Natural killer cell (primary cell): ENCODE measurements around the gene HRCT1. TPM values are rescaled to one million over a fixed set of nuclear protein-coding genes. Genes with fewer than 3 reads are reported as not detected.
"Not testable (repeated sequence)": the region's sequence is repeated elsewhere in the genome, so short reads cannot be mapped to it uniquely, and the experiment has no call there.

Experiments used
- ATAC-seq, 3 donors: fragments of 150-1000 bp in 2 of 3; fragments of 200-7000 bp in 1 of 3; cut with Tn5 transposase; 1 replicate in 1 of 3; 2 replicates in 2 of 3; pipeline ENCODE4 v1.10.0; 2021; ENCODE audit warnings: mild to moderate bottlenecking in 2 of 3, moderate library complexity in 2 of 3
- DNase-seq, 2 donors: peaks; one replicate each; pipeline versions ENCODE4 v3.0.0 to v3.0.0-alpha.2; 2013 to 2021; ENCODE audit warnings: mixed read lengths in 1 of 2
- H3K27ac ChIP-seq: one replicate; pipeline ENCODE4 v1.5.1; 2013; ENCODE audit warnings: mild to moderate bottlenecking, low read length
- H3K27me3 ChIP-seq: one replicate; pipeline ENCODE4 v1.6.1; 2013; ENCODE audit warnings: low read length; ENCODE audit not compliant: control insufficient read depth, insufficient read depth
- H3K36me3 ChIP-seq: one replicate; pipeline ENCODE4 v1.6.1; 2013; ENCODE audit warnings: low read length; ENCODE audit not compliant: control insufficient read depth, insufficient read depth
- H3K4me1 ChIP-seq: one replicate; pipeline ENCODE4 v1.6.1; 2013; ENCODE audit warnings: low read length; ENCODE audit not compliant: control insufficient read depth, insufficient read depth
- H3K4me3 ChIP-seq: one replicate; pipeline ENCODE4 v1.5.1; 2013; ENCODE audit warnings: low read length
- H3K9me3 ChIP-seq: one replicate; pipeline ENCODE4 v1.6.1; 2013; ENCODE audit warnings: low read length; ENCODE audit not compliant: control insufficient read depth, insufficient read depth
- H3K27ac Mint-ChIP-seq, 2 donors: one replicate each; pipeline ENCODE4 v1.8.0; 2022; ENCODE audit warnings: mild to moderate bottlenecking in 2 of 2, mixed read lengths in 2 of 2, moderate library complexity in 1 of 2
- H3K27me3 Mint-ChIP-seq, 2 donors: one replicate each; pipeline ENCODE4 v1.8.0; 2022; ENCODE audit warnings: low read depth in 2 of 2, mixed read lengths in 2 of 2
- H3K36me3 Mint-ChIP-seq: one replicate; pipeline ENCODE4 v1.8.0; 2022; ENCODE audit warnings: mixed read lengths
- H3K4me1 Mint-ChIP-seq, 2 donors: one replicate each; pipeline ENCODE4 v1.8.0; 2022; ENCODE audit warnings: mixed read lengths in 2 of 2
- H3K4me3 Mint-ChIP-seq: one replicate; pipeline ENCODE4 v1.8.0; 2022; ENCODE audit warnings: mild to moderate bottlenecking, moderate library complexity, mixed read lengths
- H3K9me3 Mint-ChIP-seq, 2 donors: one replicate each; pipeline ENCODE4 v1.8.0; 2022; ENCODE audit warnings: mixed read lengths in 2 of 2
- WGBS: methylation state at CpG from one replicate; pipeline ENCODE4 v1.1.7; 2013; ENCODE audit warnings: missing lambda C conversion rate; ENCODE audit not compliant: insufficient coverage; 5-methylcytosine and 5-hydroxymethylcytosine counted together
- intact Hi-C: fragments of 100-400 bp; cut with micrococcal nuclease; formaldehyde crosslinking; loops from one replicate; pipeline ENCODE4 v1.14.2; 2022
- total RNA-seq, 4 donors: library from RNA; stranded (reverse); fragments of 120-200 nt in 1 of 4; gene quantifications; one replicate each; pipeline versions ENCODE4 v1.2.3 to v1.2.4, GENCODE V29; 2013 to 2022
- TF ChIP-seq, protein P1 (sequence below): fragments of 200-600 bp; IDR thresholded peaks from one replicate; pipeline ENCODE4 v1.8.0; 2022; ENCODE audit warnings: antibody characterized with exemption

The HRCT1 gene
- total RNA-seq, 3 donors from 2014 or later (not counting 1 experiment from before 2014, with no cell fraction given): not detected

DNA sequence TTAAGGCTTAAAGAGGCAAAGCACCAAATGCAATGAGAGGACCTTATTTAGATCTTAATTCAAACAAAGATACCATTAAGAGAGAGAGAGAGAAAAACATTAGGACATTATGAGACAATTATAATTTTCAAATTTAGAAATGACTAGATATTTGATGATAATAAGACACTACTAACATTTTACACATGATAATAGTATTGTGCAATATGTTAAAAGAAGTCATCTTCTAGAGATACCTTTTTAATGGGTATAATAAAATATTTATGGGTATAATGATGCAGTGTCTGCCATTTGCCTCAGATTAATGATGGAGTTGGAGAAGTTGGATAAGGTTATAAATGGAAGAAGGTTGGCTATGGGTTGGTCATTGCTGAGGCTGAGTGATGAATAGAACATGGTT, 24.5 kb downstream of the HRCT1 start:
- TF ChIP-seq, protein P1, sequence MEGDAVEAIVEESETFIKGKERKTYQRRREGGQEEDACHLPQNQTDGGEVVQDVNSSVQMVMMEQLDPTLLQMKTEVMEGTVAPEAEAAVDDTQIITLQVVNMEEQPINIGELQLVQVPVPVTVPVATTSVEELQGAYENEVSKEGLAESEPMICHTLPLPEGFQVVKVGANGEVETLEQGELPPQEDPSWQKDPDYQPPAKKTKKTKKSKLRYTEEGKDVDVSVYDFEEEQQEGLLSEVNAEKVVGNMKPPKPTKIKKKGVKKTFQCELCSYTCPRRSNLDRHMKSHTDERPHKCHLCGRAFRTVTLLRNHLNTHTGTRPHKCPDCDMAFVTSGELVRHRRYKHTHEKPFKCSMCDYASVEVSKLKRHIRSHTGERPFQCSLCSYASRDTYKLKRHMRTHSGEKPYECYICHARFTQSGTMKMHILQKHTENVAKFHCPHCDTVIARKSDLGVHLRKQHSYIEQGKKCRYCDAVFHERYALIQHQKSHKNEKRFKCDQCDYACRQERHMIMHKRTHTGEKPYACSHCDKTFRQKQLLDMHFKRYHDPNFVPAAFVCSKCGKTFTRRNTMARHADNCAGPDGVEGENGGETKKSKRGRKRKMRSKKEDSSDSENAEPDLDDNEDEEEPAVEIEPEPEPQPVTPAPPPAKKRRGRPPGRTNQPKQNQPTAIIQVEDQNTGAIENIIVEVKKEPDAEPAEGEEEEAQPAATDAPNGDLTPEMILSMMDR: no peak
- intact Hi-C loops: no loop called here
- Mint-ChIP-seq H3K27ac (no peak overlapping the region), H3K4me3 (no peak overlapping the region), H3K9me3 (no peaks in the 10 kb centered on the region), H3K4me1 (no peaks in the 10 kb centered on the region), H3K27me3 (peaks cover 8 to 13% of the 10 kb centered on the region in 2 donors), H3K36me3 (no peaks in the 10 kb centered on the region)
- H3K27me3 ChIP-seq: no peaks in the 10 kb centered on the region
- ATAC-seq: no peak
- no peak for DNase-seq
- no peaks in the 10 kb centered on the region for H3K36me3 ChIP-seq
- no peaks in the 10 kb centered on the region for H3K4me1 ChIP-seq
- H3K27ac ChIP-seq: no peak overlapping the region
- no peak overlapping the region for H3K4me3 ChIP-seq
- H3K9me3 ChIP-seq: no peaks in the 10 kb centered on the region

DNA sequence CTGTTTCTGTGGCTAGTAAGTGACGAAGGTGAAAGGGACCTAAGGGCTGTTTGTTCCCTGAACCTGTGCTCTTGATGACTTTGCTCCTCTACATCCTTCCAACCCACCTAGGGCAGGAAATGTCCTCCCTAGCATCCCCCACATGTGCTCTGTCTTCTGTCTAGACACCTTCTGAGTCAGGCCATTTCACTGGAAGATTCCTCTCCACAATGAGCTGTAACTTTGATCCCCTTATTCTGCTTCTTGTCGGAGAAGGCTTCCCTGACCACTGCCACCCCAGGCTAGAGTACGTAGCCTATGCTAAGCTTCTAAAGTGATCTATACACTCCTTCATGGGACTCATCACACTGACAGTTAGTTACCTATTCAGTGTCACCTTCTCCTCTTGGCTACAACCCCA, 25.0 kb downstream of the HRCT1 start:
- intact Hi-C loops: no loop called here
- TF ChIP-seq, protein P1: no peak
- no peaks in the 10 kb centered on the region for H3K36me3 ChIP-seq
- DNase-seq (no peak), ATAC-seq (no peak)
- WGBS: 93% methylated on average over 3 of the region's 3 CpGs
- no peaks in the 10 kb centered on the region for H3K4me1 ChIP-seq
- H3K27ac Mint-ChIP-seq: no peak overlapping the region
- H3K27ac ChIP-seq: no peak overlapping the region
- H3K4me3 ChIP-seq: no peak overlapping the region
- H3K36me3 Mint-ChIP-seq: no peaks in the 10 kb centered on the region
- H3K4me1 Mint-ChIP-seq: no peaks in the 10 kb centered on the region
- H3K27me3 ChIP-seq: no peaks in the 10 kb centered on the region
- H3K4me3 Mint-ChIP-seq: no peak overlapping the region
- H3K9me3 Mint-ChIP-seq: no peaks in the 10 kb centered on the region
- peaks cover 8 to 13% of the 10 kb centered on the region in 2 donors for H3K27me3 Mint-ChIP-seq
- no peaks in the 10 kb centered on the region for H3K9me3 ChIP-seq

DNA sequence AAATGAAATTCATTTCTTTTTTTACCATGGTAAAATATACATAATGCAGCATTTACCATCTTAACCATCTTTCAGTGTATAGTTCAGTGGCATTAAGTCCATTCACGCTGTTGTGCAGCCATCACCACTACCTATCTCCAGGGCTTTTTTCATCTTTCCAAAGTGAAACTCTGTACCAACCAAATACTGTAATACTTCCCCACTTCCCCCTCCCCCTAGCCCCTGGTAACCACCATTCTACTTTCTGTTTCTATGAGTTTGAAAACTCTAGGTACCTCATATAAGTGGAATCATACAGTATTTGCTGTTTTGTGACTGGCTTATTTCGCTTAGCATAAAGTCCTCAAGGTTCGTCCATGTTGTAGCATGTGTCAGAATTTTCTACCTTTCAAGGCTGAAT, 26.7 kb downstream of the HRCT1 start:
- Mint-ChIP-seq H3K27me3 (peaks cover 0 to 6% of the 10 kb centered on the region in 2 donors), H3K27ac (no peak overlapping the region), H3K36me3 (no peaks in the 10 kb centered on the region), H3K4me1 (no peaks in the 10 kb centered on the region), H3K4me3 (no peak overlapping the region), H3K9me3 (no peaks in the 10 kb centered on the region)
- DNase-seq (peak in 1 of 2 donors; percentile 40), ATAC-seq (peak in 1 of 3 donors; percentile 21)
- Histone ChIP-seq H3K4me1 (no peaks in the 10 kb centered on the region), H3K27me3 (no peaks in the 10 kb centered on the region), H3K9me3 (no peaks in the 10 kb centered on the region), H3K4me3 (no peak overlapping the region), H3K27ac (no peak overlapping the region), H3K36me3 (no peaks in the 10 kb centered on the region)
- WGBS: 63% methylated on average over 3 of the region's 3 CpGs
- TF ChIP-seq, protein P1: no peak
- intact Hi-C loops: no loop called here

DNA sequence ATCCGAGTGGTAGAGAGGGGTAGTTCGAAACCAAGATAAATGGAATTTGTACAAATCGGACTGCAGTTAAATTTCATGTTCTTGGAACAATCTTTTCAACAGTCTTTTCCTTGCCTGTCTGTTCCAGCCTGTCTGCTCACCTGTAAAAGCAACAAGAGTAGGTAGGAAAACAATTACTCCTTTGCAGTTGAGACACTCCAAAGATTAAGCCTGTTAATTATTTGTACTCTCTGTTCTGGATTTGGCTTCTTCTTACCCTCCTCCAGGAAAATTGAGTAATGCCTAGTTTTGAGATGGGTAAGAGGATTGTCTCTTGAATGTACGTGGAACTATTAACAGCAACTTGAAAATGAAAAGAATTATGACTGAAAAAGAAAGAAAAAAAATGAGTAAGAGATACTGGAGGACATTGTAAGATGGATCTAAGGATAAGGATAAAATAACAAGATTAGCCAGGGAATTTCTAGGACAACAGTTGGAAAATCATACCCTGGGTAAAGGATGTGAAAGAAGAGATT, 27.6 kb downstream of the HRCT1 start:
- Histone ChIP-seq H3K4me1 (no peaks in the 10 kb centered on the region), H3K4me3 (no peak overlapping the region), H3K27ac (no peak overlapping the region), H3K9me3 (no peaks in the 10 kb centered on the region), H3K27me3 (no peaks in the 10 kb centered on the region), H3K36me3 (no peaks in the 10 kb centered on the region)
- DNase-seq: no peak
- peaks cover 0 to 6% of the 10 kb centered on the region in 2 donors for H3K27me3 Mint-ChIP-seq
- H3K36me3 Mint-ChIP-seq: no peaks in the 10 kb centered on the region
- TF ChIP-seq, protein P1: no peak
- intact Hi-C loops: no loop called here
- 85% methylated on average over 4 of the region's 4 CpGs for WGBS
- no peak for ATAC-seq
- H3K9me3 Mint-ChIP-seq: no peaks in the 10 kb centered on the region
- H3K4me1 Mint-ChIP-seq: no peaks in the 10 kb centered on the region
- H3K4me3 Mint-ChIP-seq: no peak overlapping the region
- no peak overlapping the region for H3K27ac Mint-ChIP-seq

DNA sequence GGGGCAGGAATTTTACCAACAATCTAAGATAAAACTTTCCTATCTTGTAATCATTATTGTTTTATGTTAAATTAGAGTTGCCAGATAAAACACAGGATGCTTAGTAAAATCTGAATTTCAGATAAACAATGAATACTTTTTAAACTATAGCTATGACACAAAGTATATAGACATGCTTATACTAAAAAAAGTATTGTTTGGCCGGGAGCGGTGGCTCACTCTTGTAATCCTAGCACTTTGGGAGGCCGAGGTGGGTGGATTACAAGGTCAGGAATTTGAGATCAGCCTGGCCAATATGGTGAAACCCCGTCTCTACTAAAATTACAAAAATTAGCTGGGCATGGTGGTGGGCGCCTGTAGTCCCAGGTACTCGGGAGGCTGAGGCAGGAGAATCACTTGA, 28.1 kb downstream of the HRCT1 start:
- H3K27ac ChIP-seq, H3K4me3 Mint-ChIP-seq, ATAC-seq, H3K4me3 ChIP-seq, H3K9me3 Mint-ChIP-seq, DNase-seq, H3K36me3 Mint-ChIP-seq, H3K4me1 ChIP-seq, H3K27ac Mint-ChIP-seq, H3K27me3 ChIP-seq, intact Hi-C loops, H3K36me3 ChIP-seq, H3K27me3 Mint-ChIP-seq, H3K4me1 Mint-ChIP-seq, H3K9me3 ChIP-seq: not testable (repeated sequence)
- whole genome bisulfite sequencing: 96% methylated on average over 6 of the region's 6 CpGs
